ENCODE results near the gene PASD1.

- TF ChIP-seq POLR2A (IDR thresholded peaks at IDR 0.05; ENCODE audit: low read length) = no peak
- no peak for TF ChIP-seq GATA1 (IDR thresholded peaks at IDR 0.05; ENCODE audit: low read depth, low read length)
These were observed 117.3 kb downstream of the PASD1 start for GRCh38 chrX:151680805-151681204.
